SW 1271 (cell line): ENCODE results near the gene FSCN2.

Experiments
- DNase-seq, 2 experiments: peaks; one replicate each; lab custom pipeline; 2025; lab: John Stamatoyannopoulos, UW

Gene FSCN2

GRCh38 chr17:81527591-81528383, at the start of gene FSCN2:
TSS of gene FSCN2 (plus strand) at chr17:81528377. CDS start at chr17:81528532, 155 bp downstream.
- no peak for DNase-seq

- no peak for DNase-seq
Measured at GRCh38 chr17:81479175-81480071, 48.8 kb upstream of the FSCN2 start.

- DNase-seq = no peak
Measured at GRCh38 chr17:81480140-81481072, 47.8 kb upstream of the FSCN2 start.

GRCh38 chr17:81481073-81481799, 46.9 kb upstream of the FSCN2 start:
- DNase-seq = no peak

- DNase-seq = no peak
Measured at GRCh38 chr17:81481815-81482505, 46.2 kb upstream of the FSCN2 start.

GRCh38 chr17:81482673-81483072, 45.5 kb upstream of the FSCN2 start:
- DNase-seq = no peak

- no peak for DNase-seq
Measured at GRCh38 chr17:81483085-81483861, 44.9 kb upstream of the FSCN2 start.

- DNase-seq = no peak
Measured at GRCh38 chr17:81483862-81484194, 44.3 kb upstream of the FSCN2 start.

- peak in 1 of 2 experiments; percentile 75 for DNase-seq
Measured at GRCh38 chr17:81484195-81484979, 43.8 kb upstream of the FSCN2 start.

- DNase-seq = no peak
Measured at GRCh38 chr17:81486199-81486810, 41.9 kb upstream of the FSCN2 start.

GRCh38 chr17:81487089-81487486, 41.1 kb upstream of the FSCN2 start:
- no peak for DNase-seq

- DNase-seq = peak in 1 of 2 experiments; percentile 61
Measured at GRCh38 chr17:81487487-81488275, 40.5 kb upstream of the FSCN2 start.

- DNase-seq = no peak
Measured at GRCh38 chr17:81488276-81488860, 39.8 kb upstream of the FSCN2 start.

GRCh38 chr17:81489012-81489997, 38.9 kb upstream of the FSCN2 start:
- no peak for DNase-seq

GRCh38 chr17:81489998-81490992, 37.9 kb upstream of the FSCN2 start:
- no peak for DNase-seq
